H1 (cell line): ENCODE measurements around the gene LTA. TPM values are rescaled to one million over a fixed set of nuclear protein-coding genes. Genes with fewer than 3 reads are reported as not detected.

Source experiments
- CTCF ChIA-PET: fragments of 300-600 bp; sonication (Branson Sonifier 250); formaldehyde crosslinking; loops from one replicate; lab custom pipeline; 2021; ENCODE audit not compliant: partially characterized antibody; lab: Charles Lee
- POLR2A ChIA-PET: fragments of 300-600 bp; sonication (Branson Sonifier 250); formaldehyde crosslinking; loops from one replicate; lab custom pipeline; 2021; ENCODE audit warnings: inconsistent platforms; ENCODE audit not compliant: partially characterized antibody; lab: Charles Lee
- DNase-seq, 2 experiments: peaks; one replicate each; pipeline versions ENCODE4 v3.0.0 to v3.0.0-alpha.2; 2010 to 2022; ENCODE audit warnings: low spot score in 2 of 2, low read depth in 1 of 2, mixed read lengths in 1 of 2
- FAIRE-seq: peaks from 2 replicates; lab custom pipeline; 2011; peaks lifted over from hg19 to GRCh38; lab: Jason Lieb, UNC
- H2AFZ ChIP-seq: 2 replicates; pipeline ENCODE4 v1.8.1; 2012; ENCODE audit warnings: low read length, inconsistent platforms
- H2AK5ac ChIP-seq: 2 replicates; pipeline ENCODE4 v1.6.1; 2013; ENCODE audit warnings: low read depth, low read length
- H2BK120ac ChIP-seq: replicated peaks from 2 replicates; pipeline ENCODE3; 2013; ENCODE audit warnings: low read depth, low read length, inconsistent platforms
- H2BK12ac ChIP-seq: 2 replicates; pipeline ENCODE4 v1.6.1; 2013; ENCODE audit warnings: low read depth, low read length
- H2BK15ac ChIP-seq: 2 replicates; pipeline ENCODE4 v1.6.1; 2013; ENCODE audit warnings: low read length
- H2BK20ac ChIP-seq: 2 replicates; pipeline ENCODE4 v1.6.1; 2013; ENCODE audit warnings: low read length
- H2BK5ac ChIP-seq: 2 replicates; pipeline ENCODE4 v1.6.1; 2013; ENCODE audit warnings: low read depth, low read length
- H3K14ac ChIP-seq: 2 replicates; pipeline ENCODE4 v1.6.1; 2013; ENCODE audit warnings: inconsistent platforms; ENCODE audit not compliant: insufficient read length
- H3K18ac ChIP-seq: 2 replicates; pipeline ENCODE4 v1.6.1; 2013; ENCODE audit warnings: low read length; ENCODE audit errors: extremely low read depth
- H3K23ac ChIP-seq: 2 replicates; pipeline ENCODE4 v1.6.1; 2013; ENCODE audit warnings: inconsistent platforms; ENCODE audit not compliant: insufficient read length
- H3K23me2 ChIP-seq: 2 replicates; pipeline ENCODE4 v1.6.1; 2013; ENCODE audit warnings: low read depth, low read length
- H3K27ac ChIP-seq: 2 replicates; pipeline ENCODE4 v1.6.1; 2011; ENCODE audit warnings: low read depth, low read length, inconsistent platforms
- H3K27me3 ChIP-seq, 4 experiments: replicated peaks in 1 of 4; 1 replicate in 1 of 4; 2 replicates in 3 of 4; pipeline versions ENCODE4 v1.6.1 to v1.8.1; 2011 to 2013; ENCODE audit warnings: low read length in 3 of 4, mild to moderate bottlenecking in 3 of 4, inconsistent platforms in 2 of 4, mixed read lengths in 2 of 4, moderate library complexity in 1 of 4; ENCODE audit not compliant: control insufficient read depth in 3 of 4, insufficient read depth in 3 of 4; ENCODE audit errors: extremely low read depth in 1 of 4
- H3K36me3 ChIP-seq, 4 experiments: 2 replicates each; pipeline versions ENCODE4 v1.6.1 to v1.8.1; 2011 to 2013; ENCODE audit warnings: mild to moderate bottlenecking in 4 of 4, low read length in 3 of 4, moderate library complexity in 2 of 4, control low read depth in 1 of 4, inconsistent platforms in 1 of 4; ENCODE audit not compliant: insufficient read depth in 4 of 4, control insufficient read depth in 2 of 4
- H3K4ac ChIP-seq: replicated peaks from 2 replicates; pipeline ENCODE3; 2013; ENCODE audit warnings: low read length, low read depth, mixed read lengths, inconsistent platforms; ENCODE audit not compliant: insufficient read length
- H3K4me1 ChIP-seq, 4 experiments: replicated peaks in 1 of 4; 1 replicate in 1 of 4; 2 replicates in 3 of 4; pipeline versions ENCODE4 v1.6.1 to v1.8.1; 2011 to 2013; ENCODE audit warnings: low read length in 3 of 4, inconsistent platforms in 2 of 4, mixed read lengths in 1 of 4; ENCODE audit not compliant: insufficient read depth in 4 of 4, control insufficient read depth in 3 of 4
- H3K4me2 ChIP-seq, 2 experiments: 2 replicates each; pipeline versions ENCODE4 v1.6.1 to v1.8.1; 2011 to 2013; ENCODE audit warnings: low read depth in 2 of 2, low read length in 2 of 2, control low read depth in 1 of 2, inconsistent platforms in 1 of 2, mild to moderate bottlenecking in 1 of 2; ENCODE audit not compliant: insufficient read depth in 1 of 2
- H3K4me3 ChIP-seq, 4 experiments: fragments of 200-600, 300-600 bp in 1 of 4; sonication (generic), shearing (Covaris generic), sonication (Bioruptor Twin) in 1 of 4; 2 replicates each; pipeline versions ENCODE4 v1.5.1 to v1.8.1; 2011 to 2016; ENCODE audit warnings: low read length in 4 of 4, low read depth in 3 of 4, control low read depth in 2 of 4, inconsistent platforms in 2 of 4, mild to moderate bottlenecking in 2 of 4, mixed read lengths in 1 of 4, moderate library complexity in 1 of 4; ENCODE audit not compliant: insufficient read depth in 2 of 4; ENCODE audit errors: extremely low read depth in 1 of 4
- H3K56ac ChIP-seq: replicated peaks from 2 replicates; pipeline ENCODE3; 2013; ENCODE audit warnings: low read depth, mild to moderate bottlenecking, mixed read lengths, low read length, inconsistent platforms; ENCODE audit not compliant: insufficient read length
- H3K79me1 ChIP-seq: 2 replicates; pipeline ENCODE4 v1.6.1; 2013; ENCODE audit warnings: low read depth, low read length, control low read depth
- H3K79me2 ChIP-seq, 2 experiments: 2 replicates each; pipeline versions ENCODE4 v1.6.1 to v1.8.1; 2012 to 2013; ENCODE audit warnings: low read length in 2 of 2, mild to moderate bottlenecking in 2 of 2, inconsistent platforms in 1 of 2; ENCODE audit not compliant: insufficient read depth in 2 of 2, control insufficient read depth in 1 of 2
- H3K9ac ChIP-seq, 4 experiments: replicated peaks in 1 of 4; 1 replicate in 1 of 4; 2 replicates in 3 of 4; pipeline versions ENCODE4 v1.6.1 to v1.8.1; 2011 to 2013; ENCODE audit warnings: low read depth in 3 of 4, low read length in 3 of 4, control low read depth in 2 of 4, mild to moderate bottlenecking in 2 of 4, moderate library complexity in 2 of 4, inconsistent platforms in 1 of 4; ENCODE audit errors: extremely low read depth in 1 of 4
- H3K9me3 ChIP-seq, 2 experiments: 2 replicates each; pipeline versions ENCODE4 v1.6.1 to v1.8.1; 2012 to 2013; ENCODE audit warnings: mild to moderate bottlenecking in 2 of 2, moderate library complexity in 2 of 2, control low read depth in 1 of 2, inconsistent platforms in 1 of 2, low read depth in 1 of 2, low read length in 1 of 2, mixed read lengths in 1 of 2; ENCODE audit not compliant: insufficient read depth in 2 of 2
- H4K20me1 ChIP-seq, 2 experiments: replicated peaks in 1 of 2; 2 replicates each; pipeline versions ENCODE3 to v1.8.1; 2011 to 2013; ENCODE audit warnings: inconsistent platforms in 2 of 2, low read length in 2 of 2, mild to moderate bottlenecking in 1 of 2; ENCODE audit not compliant: insufficient read depth in 2 of 2, control insufficient read depth in 1 of 2
- H4K5ac ChIP-seq: 2 replicates; pipeline ENCODE4 v1.6.1; 2013; ENCODE audit warnings: low read length, low read depth, mixed read lengths, inconsistent platforms; ENCODE audit not compliant: insufficient read length
- H4K8ac ChIP-seq: 2 replicates; pipeline ENCODE4 v1.8.0; 2013; ENCODE audit warnings: mild to moderate bottlenecking, moderate library complexity, low read length, inconsistent platforms; ENCODE audit not compliant: insufficient read depth; ENCODE audit errors: extremely low read depth
- H4K91ac ChIP-seq: replicated peaks from 2 replicates; pipeline ENCODE3; 2013; ENCODE audit warnings: low read length, mixed read lengths, inconsistent platforms; ENCODE audit not compliant: insufficient read length
- EP300 ChIP-seq, 2 experiments: IDR thresholded peaks; 1 replicate in 1 of 2; 2 replicates in 1 of 2; pipeline ENCODE4 v1.6.1; 2011 to 2012; ENCODE audit warnings: low read depth in 2 of 2, low read length in 2 of 2, mild to moderate bottlenecking in 2 of 2, borderline replicate concordance in 1 of 2, inconsistent platforms in 1 of 2, moderate library complexity in 1 of 2
- JUND ChIP-seq: IDR thresholded peaks from 2 replicates; pipeline ENCODE4 v1.6.1; 2011; ENCODE audit warnings: mild to moderate bottlenecking, improper control_type of control experiment, low read length
- NANOG ChIP-seq: IDR thresholded peaks from 2 replicates; pipeline ENCODE4 v1.6.1; 2011; ENCODE audit warnings: low read length, low read depth, mild to moderate bottlenecking, inconsistent platforms; ENCODE audit not compliant: insufficient read depth, poor library complexity, severe bottlenecking
- NRF1 ChIP-seq: IDR thresholded peaks from 2 replicates; pipeline ENCODE4 v1.6.1; 2011; ENCODE audit warnings: mild to moderate bottlenecking, low read depth, low read length, improper control_type of control experiment
- PHF8 ChIP-seq: fragments of 200-600 bp; sonication (generic); conservative IDR thresholded peaks from 2 replicates; pipeline ENCODE4 v1.7.1; 2012; ENCODE audit warnings: low read depth, mild to moderate bottlenecking, inconsistent platforms, low read length, moderate library complexity
- RAD21 ChIP-seq, 2 experiments: IDR thresholded peaks in 1 of 2; conservative IDR thresholded peaks in 1 of 2; 2 replicates each; pipeline ENCODE4 v1.6.1; 2011; ENCODE audit warnings: low read depth in 2 of 2, low read length in 2 of 2, improper control_type of control experiment in 1 of 2, inconsistent platforms in 1 of 2, mild to moderate bottlenecking in 1 of 2, moderate library complexity in 1 of 2
- WGBS, 2 experiments: shearing (Covaris generic) in 1 of 2; methylation state at CpG; one replicate each; pipeline versions ENCODE4 v1.1.6 to v1.1.7; 2013 to 2015; ENCODE audit warnings: low lambda C conversion rate in 2 of 2, mixed read lengths in 2 of 2, inconsistent platforms in 1 of 2, low coverage in 1 of 2, missing lambda C conversion rate in 1 of 2; ENCODE audit not compliant: insufficient replicate concordance in 2 of 2, insufficient coverage in 1 of 2, insufficient read length in 1 of 2; ENCODE audit errors: extremely low coverage in 1 of 2, missing lambda C conversion rate in 1 of 2; 5-methylcytosine and 5-hydroxymethylcytosine counted together
- polyA plus RNA-seq, 7 experiments: library from polyadenylated mRNA; depleted of rRNA in 3 of 7; stranded (reverse) in 5 of 7; unstranded in 2 of 7; fragments of >200 nt in 5 of 7; fragments of 200-250 nt in 2 of 7; gene quantifications; 1 replicate in 5 of 7; 2 replicates in 1 of 7; 4 replicates in 1 of 7; pipeline versions ENCODE4 v1.2.1 to v1.2.3, GENCODE V29; 2011 to 2013; ENCODE audit warnings: missing spikeins in 2 of 7, mixed read lengths in 2 of 7
- total RNA-seq: library from RNA; stranded (reverse); fragmentation: NEBNext Ultra II Directional; extraction: Animal tissue kit (Norgen Biotek cat#: 25700); gene quantifications from 2 replicates; pipeline ENCODE4 v1.2.1, GENCODE V29; 2021
- TF ChIP-seq, protein P1 (sequence below): IDR thresholded peaks from 2 replicates; pipeline ENCODE4 v1.6.1; 2012; ENCODE audit warnings: inconsistent platforms

LTA gene
- total and polyA plus RNA-seq, 2 of the 8 experiments (the other 6 are each of a cell fraction or from before 2014, with no cell fraction given) = not detected

DNA sequence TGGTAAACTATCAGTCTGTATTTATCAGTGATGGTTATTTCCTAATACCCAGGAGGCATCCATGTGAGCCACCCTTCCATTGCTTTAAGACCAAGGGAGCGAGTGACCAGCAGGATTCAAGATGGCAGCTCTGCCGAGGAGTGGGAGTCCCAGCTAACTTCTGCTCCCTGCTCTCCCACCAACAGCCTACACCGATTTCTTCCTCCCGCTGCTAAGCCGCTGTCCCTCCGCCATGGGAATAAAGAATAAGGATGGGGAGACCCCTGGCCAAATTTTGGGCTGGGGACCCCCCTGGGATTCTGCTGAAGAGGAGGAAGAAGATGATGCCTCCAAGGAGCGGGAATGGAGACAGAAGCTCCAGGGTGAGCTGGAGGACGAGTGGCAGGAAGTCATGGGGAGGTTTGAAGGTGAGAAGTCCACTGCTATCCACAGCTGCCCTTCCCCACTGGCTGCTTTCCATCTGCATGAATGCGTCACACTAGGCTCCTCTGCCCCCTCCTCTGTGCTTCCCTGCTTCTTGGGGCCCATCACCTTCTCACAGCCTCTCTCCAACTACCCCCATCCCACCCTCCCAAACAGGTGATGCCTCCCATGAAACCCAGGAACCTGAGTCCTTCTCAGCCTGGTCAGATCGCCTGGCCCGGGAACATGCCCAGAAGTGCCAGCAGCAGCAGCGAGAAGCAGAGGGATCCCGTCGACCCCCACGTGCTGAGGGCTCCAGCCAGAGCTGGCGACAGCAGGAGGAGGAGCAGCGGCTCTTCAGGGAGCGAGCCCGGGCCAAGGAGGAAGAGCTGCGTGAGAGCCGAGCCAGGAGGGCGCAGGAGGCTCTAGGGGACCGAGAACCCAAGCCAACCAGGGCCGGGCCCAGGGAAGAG, 14.4 kb upstream of the LTA start:
- no peak for DNase-seq
- no peak overlapping the region for H2BK120ac ChIP-seq
- no peak overlapping the region for H3K4me2 ChIP-seq
- no peaks in the 10 kb centered on the region for H3K4me1 ChIP-seq
- no peak overlapping the region for H2AFZ ChIP-seq
- no peak overlapping the region for H4K91ac ChIP-seq
- no peaks in the 10 kb centered on the region for H4K20me1 ChIP-seq
- no peak overlapping the region for H4K5ac ChIP-seq
- no peak overlapping the region for H3K4ac ChIP-seq
- no peak overlapping the region for H3K23ac ChIP-seq
- H3K27ac ChIP-seq = no peak overlapping the region
- POLR2A ChIA-PET = interaction anchor here (0.8 to 10.9 kb wide), 7 partner anchors 8 to 157 kb away, joined by 3 to 110 read pairs (median 10); partner anchors contain the start of genes ATP6V1G2, DDX39B, LTB and LY6G6D
- no peak overlapping the region for H3K9ac ChIP-seq
- H3K9me3 ChIP-seq = no peaks in the 10 kb centered on the region
- no peak overlapping the region for H3K4me3 ChIP-seq
- H3K36me3 ChIP-seq = peaks cover 2 to 15% (median 5%) of the 10 kb centered on the region in 4 experiments; a peak in 5 of 8 replicates
- no peaks in the 10 kb centered on the region for H3K23me2 ChIP-seq
- H4K8ac ChIP-seq = no peak overlapping the region
- no peak overlapping the region for H2BK20ac ChIP-seq
- H3K79me1 ChIP-seq = no peaks in the 10 kb centered on the region
- H3K56ac ChIP-seq = no peak overlapping the region
- H3K14ac ChIP-seq = no peak overlapping the region
- H2BK5ac ChIP-seq = no peak overlapping the region; the same call in 1 of the 2 replicates
- CTCF ChIA-PET = interaction anchor here (0.6 to 24.7 kb wide), 6 partner anchors 17 to 432 kb away, joined by 3 to 613 read pairs (median 5); partner anchors contain the start of genes LST1, LTB, NCR3 and TNF
- TF ChIP-seq NRF1 (no peak), NANOG (no peak), RAD21 (IDR thresholded peaks at IDR 0.05 in 1 of 2, conservative IDR thresholded peaks at IDR 0.05 in 1 of 2; ENCODE audit: low read depth in 2 of 2, low read length in 2 of 2) (no peak), JUND (no peak), PHF8 (no peak), EP300 (IDR thresholded peaks at IDR 0.05; ENCODE audit: borderline replicate concordance in 1 of 2, low read depth in 2 of 2, low read length in 2 of 2) (no peak)
- TF ChIP-seq, protein P1, sequence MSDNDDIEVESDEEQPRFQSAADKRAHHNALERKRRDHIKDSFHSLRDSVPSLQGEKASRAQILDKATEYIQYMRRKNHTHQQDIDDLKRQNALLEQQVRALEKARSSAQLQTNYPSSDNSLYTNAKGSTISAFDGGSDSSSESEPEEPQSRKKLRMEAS = no peak
- no peaks in the 10 kb centered on the region for H3K27me3 ChIP-seq
- no peak overlapping the region for H2BK12ac ChIP-seq
- no peak for FAIRE-seq
- H3K79me2 ChIP-seq = no peaks in the 10 kb centered on the region
- H2BK15ac ChIP-seq = no peak overlapping the region
- 79% methylated on average over 18 of the region's 24 CpGs; no CpG with 5 or more reads in 1 of the 2 experiments for whole genome bisulfite sequencing, 2 experiments
- H2AK5ac ChIP-seq = no peak overlapping the region
- no peak overlapping the region for H3K18ac ChIP-seq
